GM19397 (cell line): ENCODE data around the gene CNTNAP2.
"Not testable (repeated sequence)": the region's sequence is repeated elsewhere in the genome, so short reads cannot be mapped to it uniquely, and the experiment has no call there.

ENCODE experiments used
- ATAC-seq: cut with Tn5 transposase; IDR thresholded peaks from one replicate; pipeline ENCODE4 v1.9.1; 2021; ENCODE audit warnings: mild to moderate bottlenecking, moderate library complexity; ENCODE audit not compliant: unreplicated experiment

The CNTNAP2 gene

DNA sequence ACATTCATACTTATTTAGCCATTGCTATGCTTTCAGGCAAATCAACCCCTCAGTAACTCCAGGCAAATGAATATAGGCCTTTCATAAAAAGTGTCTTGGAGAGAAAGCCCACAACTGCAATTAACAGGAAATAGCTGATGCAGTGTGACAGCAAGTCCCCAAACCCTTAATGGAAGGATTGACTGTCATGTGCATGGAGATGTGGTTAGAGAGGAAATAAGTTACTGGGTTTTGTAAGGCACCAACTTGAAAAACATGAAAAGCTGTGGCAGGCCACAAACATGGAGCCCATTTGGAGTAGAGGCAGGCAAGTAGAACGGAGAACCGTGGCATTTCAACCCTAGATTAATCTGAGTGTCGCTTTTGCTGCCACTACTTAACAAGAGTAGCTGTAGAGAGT is 1924.6 kb downstream of the CNTNAP2 start:
- no peak for ATAC-seq

DNA sequence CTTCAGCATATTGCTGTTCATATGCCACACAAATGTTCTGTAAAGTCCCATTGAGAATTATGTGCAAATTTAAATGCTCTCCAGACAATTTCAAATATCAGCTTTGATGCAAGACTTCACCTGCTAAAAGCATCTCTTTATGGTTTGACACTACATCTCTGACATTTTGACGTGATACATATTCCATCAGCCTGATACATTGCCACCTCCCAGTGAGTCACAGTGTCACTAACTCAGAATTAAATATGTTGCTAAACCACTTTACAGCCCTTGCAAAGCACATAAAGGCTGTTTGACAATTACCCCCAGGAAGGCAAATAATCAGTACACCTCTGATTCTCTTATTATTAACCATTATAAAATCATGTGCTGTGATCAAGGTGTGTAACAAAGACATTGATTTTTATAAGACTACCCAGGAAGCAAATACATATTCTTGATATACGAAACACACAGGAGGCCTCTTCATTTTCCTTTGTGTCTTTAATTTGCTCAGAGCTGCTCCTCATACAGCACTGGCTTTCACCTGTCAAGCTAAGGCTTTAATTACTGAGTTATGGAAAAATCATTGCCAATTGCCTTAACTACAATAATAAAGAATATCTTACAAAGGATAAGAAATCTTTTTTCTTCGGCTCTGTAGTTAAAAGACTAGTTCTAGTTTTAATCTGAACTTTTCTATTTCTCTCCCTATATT is 1926.5 kb downstream of the CNTNAP2 start:
- no peak for ATAC-seq

DNA sequence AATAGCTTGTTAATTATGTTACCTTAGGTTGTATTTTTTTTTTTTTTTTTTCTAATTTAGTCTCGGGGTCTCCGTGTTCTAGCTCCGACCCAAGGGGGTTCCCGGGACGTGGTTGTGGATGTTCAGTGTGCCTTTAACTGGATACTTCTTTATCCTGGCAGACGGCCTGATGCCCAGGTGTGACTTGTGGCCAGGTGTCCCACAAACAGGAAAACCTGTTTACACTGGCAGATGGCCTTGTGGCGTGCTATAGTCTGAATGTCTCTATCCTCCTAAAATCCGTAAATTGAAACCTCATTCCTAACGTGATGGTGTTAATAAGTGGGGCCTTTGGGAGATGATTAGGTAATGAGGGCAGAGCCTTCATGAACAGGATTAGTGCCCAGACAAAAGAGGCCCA is 1927.6 kb downstream of the CNTNAP2 start:
- ATAC-seq, result no peak

DNA sequence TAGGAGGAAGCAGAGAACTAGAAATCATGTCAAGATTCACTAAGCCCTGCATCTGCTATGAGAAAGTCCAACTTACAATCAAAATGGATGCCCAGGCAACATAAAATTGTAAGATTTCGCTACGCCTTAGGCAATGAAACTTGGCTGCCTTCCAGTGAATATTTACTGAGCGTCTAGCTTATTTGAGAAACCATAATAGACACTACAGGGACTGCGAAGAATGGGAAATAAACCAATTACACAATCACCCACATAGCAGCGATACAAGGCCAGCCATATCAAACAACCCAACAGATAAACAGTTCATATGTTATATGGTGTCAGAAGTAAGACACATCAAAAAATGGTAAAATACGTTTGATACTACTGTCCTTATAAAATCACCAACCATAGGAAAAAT is 1928.9 kb downstream of the CNTNAP2 start:
- ATAC-seq, result no peak

DNA sequence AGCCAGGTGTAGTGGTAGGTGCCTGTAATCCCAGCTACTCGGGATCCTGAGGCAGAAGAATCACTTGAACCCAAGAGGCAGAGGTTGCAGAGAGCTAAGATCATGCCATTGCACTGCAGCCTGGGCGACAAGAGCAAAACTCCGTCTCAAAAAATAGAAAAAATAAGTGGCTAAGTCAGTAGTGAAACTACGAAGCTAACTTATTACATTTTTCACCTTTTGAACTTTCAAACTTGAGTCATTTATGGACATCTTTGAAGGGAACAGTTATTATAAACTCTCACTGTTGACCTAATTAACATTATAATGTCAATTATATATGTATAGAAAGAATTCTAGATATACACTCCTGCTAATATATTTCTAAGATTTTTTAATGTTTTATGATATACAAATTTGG is 1932.5 kb downstream of the CNTNAP2 start:
- ATAC-seq, result no peak

DNA sequence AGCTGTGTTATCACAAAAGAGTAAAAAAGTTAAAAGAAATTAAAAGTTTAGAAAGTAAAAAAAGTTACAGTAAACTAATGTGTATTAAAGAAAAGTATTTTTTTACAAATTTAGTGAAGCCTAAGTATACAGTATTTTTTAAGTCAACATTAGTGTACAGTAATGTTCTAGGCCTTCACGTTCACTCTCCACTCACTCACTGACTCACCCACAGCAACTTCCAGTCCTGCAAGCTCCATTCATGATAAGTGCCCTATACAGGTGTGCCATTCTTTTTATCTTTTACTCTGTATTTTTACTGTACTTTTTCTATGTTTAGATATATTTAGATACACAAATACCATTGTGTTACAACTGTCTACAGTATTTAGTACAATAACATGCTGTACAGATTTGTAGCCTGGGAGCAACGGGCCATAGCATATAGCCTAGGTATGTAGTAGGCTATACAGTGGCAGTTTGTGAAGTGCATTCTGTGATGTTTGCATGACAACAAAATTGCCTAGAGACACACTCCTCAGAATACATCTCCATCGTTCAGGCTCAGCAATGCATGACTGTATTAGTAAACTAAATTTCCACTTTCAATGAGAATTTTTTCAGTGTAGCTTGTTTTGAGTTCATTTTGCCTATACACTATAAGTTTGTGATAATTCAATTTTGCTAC is 1934.0 kb downstream of the CNTNAP2 start:
- ATAC-seq, result no peak

DNA sequence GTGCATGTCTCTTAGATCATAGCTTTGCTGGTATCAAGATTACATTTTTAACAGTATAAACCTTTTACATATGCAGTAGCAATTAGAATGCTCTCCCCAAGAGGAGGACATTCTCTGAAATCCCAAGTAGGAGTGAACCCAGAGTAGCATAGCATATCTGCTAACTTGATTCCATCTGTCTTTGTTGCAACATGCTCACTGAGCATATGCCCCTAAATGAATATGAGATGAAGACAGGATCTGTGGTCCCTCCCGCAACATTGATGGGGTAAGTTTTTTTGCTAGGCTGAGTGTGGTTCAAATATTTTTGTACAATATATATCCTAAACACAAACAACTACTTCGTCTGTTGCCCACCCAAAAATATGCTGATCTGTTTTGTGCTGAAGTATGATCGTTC is 1939.8 kb downstream of the CNTNAP2 start:
- no peak for ATAC-seq

DNA sequence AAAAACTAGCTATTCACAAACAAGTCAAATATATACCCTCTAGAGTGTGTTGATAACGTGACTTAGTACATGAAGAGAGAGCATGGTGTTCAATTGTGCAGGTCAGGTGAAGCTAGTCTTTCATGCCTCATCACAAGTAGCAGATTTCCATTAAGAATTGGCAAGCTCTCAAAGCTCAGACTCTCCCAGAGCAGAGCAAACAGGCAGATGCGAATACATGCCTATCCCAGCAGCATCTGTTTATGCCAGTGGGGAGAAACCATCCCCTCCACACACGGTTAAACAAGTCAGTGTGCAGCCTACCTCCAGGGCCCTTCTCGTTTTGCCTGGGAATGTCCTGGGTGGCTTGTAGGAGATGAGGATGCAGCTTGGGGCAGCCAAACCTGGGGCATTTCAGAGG is 1941.5 kb downstream of the CNTNAP2 start:
- ATAC-seq, result no peak

DNA sequence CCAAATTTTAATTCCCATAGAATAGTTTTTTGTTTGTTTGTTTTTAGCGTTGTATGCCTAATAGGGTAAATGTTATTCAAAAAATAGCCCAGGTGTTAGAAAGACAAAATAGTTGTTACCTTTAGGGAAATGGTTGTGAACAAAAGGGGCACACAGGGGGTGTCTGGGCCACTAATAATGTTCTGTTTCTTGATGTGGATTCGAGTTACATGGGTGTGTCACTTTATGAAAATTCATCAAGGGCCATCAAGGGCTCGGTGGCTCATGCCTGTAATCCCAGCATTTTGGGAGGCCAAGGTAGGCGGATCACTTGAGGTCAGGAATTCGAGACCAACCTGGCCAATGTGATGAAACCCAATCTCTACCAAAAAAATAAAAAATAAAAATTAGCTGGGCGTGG is 1942.2 kb downstream of the CNTNAP2 start:
- ATAC-seq, result no peak

DNA sequence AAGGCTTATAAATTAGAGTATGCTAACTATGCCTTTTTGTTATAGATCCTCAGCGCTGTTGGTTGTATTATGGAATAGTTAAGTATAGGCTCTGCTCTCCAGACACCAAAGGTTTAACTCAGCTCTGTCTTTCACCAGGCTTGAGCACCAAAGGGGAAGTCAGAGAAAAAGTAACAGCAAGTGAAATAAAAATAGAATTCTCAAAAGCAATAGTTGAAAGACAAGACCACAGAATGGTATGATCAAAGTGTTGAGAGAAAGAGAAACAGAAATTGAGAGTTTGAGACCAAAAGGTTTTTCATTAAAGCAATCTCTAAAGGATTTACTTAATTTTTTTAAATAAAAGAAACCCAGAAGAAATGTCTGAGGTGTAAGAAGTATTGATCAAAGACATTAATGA is 1944.1 kb downstream of the CNTNAP2 start:
- ATAC-seq, result peak; percentile 85

DNA sequence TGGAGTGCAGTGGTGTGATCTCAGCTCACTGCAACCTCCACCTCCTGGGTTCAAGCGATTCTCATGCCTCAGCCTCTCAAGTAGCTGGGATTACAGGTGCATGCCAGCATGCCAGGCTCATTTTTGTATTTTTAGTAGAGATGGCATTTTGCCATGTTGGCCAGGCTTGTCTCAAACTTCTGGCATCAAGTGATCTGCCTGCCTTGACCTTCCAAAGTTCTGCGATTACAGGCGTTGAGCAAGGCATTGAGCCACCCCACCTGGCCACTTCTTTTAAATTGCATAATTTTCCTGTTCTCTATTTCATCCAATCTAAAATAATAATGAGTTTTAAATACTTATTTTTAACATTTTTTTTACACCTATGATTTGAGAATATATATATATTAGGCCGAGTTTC is 1961.5 kb downstream of the CNTNAP2 start:
- ATAC-seq, result not testable (repeated sequence)

DNA sequence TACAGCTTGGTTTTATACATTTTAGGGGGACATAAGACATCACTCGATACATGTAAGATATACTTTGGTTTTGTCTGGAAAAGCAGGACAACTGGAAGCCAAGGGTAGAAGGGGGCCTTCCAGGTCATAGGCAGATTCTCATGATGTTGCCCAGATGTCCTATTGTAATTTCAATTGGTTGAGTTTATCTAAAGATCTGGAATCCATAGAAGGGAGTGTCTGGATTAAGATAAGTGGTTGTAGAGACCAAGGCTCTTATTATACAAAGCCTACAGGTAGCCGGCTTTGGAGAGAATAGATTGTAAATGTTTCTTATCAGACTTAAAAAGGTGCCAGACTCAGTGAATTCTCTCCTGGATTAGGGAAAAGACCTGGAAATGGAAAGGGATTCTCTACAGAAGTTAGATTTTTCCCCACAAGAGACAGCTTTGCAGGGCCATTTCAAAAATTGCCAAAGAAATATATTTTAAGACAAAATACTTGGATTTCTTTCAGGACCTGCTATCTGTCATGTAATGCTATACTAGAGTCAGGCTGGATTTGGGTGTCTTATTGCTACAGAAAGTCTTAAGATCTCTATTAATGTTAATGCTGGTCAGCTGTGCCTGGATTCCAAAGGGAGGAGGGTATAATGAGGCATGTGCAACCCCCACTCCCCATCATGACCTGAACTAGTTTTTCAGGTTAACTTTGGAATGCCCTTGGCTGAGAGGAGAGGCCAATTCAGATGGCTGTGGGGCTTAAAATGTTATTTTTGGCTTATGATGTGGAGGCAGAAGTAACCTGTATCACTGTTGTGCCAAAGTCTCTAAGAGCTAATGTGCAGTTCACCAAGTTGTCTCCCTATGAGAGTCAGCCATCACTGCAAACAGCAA is 1962.8 kb downstream of the CNTNAP2 start:
- ATAC-seq, result no peak

DNA sequence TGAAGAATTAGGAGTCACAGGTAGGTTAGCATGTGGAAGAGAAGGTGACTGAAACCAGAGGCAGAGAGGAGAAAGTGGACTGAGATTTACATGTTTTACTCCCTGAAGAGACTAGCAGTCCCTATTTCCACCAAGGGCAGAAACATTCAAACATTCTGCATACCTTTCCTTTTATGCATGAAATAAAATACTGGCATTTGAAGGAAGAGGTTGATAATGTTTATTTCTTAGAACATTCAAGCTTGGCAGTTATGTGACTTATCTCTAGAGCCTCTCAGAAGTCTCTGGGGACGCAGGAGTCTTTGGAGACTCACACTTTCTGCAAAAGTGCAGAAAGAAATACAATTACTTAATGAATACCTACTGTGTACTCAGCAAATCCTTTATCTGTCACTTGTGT is 1966.8 kb downstream of the CNTNAP2 start:
- ATAC-seq, result no peak

DNA sequence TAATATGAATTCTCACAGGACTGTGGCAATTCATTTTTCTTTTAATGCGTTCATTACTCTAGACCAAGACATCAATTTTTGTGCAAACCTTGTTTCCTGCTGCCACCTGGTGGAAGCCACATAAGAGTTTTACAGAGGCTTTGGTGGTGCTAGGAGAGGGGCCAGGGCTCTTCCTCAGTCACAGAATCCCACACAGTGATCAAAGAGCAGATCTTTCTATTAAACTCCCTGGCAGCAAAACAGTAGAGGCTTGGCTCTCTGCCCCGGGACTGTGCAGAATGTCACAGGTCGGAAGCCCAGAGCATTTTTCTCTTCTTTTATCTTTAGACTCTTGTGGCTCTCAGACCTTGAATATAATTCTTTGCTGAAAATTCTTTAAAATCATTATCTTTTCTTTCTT is 1967.5 kb downstream of the CNTNAP2 start:
- ATAC-seq, result peak; percentile 67

DNA sequence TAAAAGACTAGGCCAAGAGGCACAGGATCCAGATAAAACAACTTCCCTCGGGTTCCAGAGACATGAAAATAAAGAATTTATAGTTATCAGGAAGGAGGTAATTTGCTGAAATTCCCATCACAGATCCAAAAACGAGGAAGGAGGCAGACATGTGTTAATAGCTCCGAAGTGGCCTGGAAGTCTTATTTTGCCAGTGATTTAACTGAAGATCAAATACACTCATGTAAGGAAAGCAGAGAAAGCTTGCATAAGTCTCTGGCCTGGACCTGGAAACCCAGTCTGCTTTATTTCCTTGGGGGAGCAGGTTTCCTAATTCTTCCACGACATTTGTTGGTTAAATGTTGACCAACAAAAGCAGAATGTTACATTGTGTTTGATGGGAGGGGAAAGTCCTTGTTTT is 1975.3 kb downstream of the CNTNAP2 start:
- no peak for ATAC-seq

DNA sequence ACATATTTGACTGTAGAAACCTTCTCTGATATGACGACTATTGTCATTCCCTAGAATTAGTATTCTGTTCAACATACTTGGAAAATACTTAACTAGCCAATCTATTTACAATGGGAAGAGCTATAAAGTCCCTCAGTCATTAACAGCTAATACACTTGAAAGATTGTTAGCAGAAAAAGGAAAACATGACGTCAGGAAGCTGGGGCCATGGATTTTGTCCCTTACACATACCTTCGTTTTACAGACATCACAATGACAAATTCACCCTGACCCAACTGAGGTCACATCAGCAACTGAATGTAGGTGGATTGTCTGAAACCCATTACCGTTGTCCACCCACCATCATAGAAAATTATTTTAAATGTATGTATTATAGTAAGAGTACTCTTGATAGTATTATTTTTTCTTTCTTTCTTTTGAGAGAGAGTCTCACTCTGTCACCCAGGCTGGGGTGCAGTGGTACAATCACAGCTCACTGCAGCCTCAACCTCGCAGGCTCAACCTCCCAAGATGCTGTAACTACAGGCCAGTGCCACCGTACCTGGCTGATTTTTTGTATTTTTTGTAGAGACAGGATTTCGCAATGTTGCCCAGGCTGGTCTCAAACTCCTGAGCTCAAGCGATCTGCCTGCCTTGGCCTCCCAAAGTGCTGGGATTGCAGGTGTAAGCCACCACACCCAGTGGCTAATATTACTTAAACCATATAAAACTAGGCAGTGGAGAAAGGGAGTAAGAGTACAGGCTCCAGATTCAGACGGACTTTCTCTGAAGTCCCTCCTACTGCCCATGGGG is 1977.0 kb downstream of the CNTNAP2 start:
- no peak for ATAC-seq

DNA sequence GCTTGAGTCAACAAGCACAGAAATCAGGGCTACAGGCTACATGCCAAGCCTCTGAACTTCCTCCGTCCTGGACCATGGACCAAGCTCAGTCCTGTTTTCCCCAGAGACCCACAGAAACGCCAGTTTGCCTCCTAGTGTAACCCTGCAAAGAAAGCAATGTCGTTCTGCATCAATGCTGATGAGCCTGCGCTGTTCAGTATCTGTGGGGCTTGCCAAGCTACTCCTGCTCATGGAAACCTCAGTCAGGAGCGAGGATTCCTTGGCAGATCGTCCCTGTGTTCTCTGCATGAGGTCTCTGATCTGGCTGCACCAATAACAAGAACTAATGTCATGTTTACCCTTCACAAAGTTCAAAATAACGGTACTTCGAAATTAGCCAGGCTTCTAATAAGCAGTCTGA is 1978.5 kb downstream of the CNTNAP2 start:
- no peak for ATAC-seq

DNA sequence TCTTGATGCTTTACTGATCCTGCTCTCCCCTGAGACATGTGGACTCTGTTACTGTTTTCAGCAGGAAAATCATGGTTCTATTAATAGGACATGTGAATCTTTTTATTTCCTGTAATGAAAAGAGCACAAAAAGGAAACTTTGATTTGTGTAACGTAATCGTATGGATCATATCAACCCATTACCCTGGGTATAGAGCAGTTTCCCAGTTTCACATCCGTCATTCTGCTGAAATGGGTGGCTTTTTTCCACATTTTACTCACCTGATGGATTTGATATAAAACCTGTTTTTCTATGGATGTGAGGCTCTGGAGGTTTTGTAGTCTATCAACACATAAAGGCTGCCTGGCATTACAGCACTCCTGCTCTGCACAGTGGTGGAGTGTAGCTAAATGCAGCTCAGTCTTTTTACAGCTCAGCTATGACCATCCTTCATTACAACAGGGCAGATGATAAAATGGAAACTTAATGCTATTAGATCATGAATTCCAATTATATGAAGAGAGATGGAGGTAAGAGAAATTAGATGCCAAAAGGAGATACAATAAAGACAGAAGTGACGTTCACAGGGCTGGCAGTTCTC is 1987.6 kb downstream of the CNTNAP2 start:
- no peak for ATAC-seq

DNA sequence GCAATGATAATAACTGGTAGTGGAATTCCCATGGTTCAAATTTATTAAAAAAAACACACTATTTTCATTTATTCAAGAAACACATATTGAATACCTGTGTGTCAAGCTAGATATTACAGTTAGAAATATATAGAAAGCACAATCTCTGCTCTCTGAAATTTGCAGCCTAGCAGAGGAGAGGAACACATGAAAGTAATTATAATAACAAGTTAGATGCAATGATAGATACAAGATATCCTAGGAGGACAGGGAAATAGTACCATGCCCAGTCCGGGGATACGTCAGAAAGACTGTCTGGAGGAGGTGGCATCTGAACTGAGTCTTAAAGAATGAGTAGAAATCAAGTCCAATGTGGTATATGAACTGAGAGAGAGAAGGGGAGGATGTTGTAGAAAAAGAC is 1988.3 kb downstream of the CNTNAP2 start:
- ATAC-seq, result no peak

DNA sequence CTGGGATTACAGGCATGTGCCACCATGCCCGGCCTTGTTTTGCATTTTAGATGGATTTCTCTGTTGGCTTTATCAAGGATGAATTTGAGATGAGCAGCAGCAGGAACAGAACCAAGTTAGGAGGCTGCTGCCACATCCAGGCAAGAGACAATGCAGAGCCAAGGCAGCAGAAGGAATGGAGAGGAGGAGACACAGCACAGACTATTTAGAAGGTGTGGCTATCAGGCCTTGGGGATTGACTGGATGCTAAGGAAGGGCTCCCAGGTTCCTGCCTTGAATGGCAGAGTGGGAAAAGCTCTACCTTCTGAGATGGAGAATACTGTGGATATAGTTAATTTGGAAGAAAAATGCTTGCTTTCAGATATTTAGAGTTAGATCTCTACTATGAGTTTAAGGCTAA is 1989.3 kb downstream of the CNTNAP2 start:
- ATAC-seq, result no peak
